GM12878 (cell line): ENCODE results near the gene CELF2.

Source experiments
- BHLHE40 ChIP-seq, 2 experiments: fragments of 450-650 bp in 1 of 2; IDR thresholded peaks; 2 replicates each; pipeline ENCODE4 v1.6.1; 2011 to 2017; ENCODE audit warnings: low read depth in 2 of 2, borderline replicate concordance in 1 of 2, improper control_type of control experiment in 1 of 2, low read length in 1 of 2, mild to moderate bottlenecking in 1 of 2
- CEBPB ChIP-seq, 2 experiments: fragments of 150-350 bp in 1 of 2; IDR thresholded peaks; 2 replicates each; pipeline ENCODE4 v1.6.1; 2012 to 2014; ENCODE audit warnings: low read depth in 2 of 2, low read length in 2 of 2, borderline replicate concordance in 1 of 2, inconsistent platforms in 1 of 2
- CTCF ChIP-seq, 3 experiments: IDR thresholded peaks in 2 of 3; conservative IDR thresholded peaks in 1 of 3; 2 replicates each; pipeline ENCODE4 v1.5.1; 2011; ENCODE audit warnings: low read depth in 3 of 3, low read length in 3 of 3, mild to moderate bottlenecking in 3 of 3, control low read depth in 2 of 3, moderate library complexity in 2 of 3, inconsistent platforms in 1 of 3, mixed read lengths in 1 of 3; ENCODE audit not compliant: control insufficient read depth in 2 of 3, insufficient read depth in 1 of 3; ENCODE audit errors: extremely low read depth in 1 of 3
- EZH2 ChIP-seq: IDR thresholded peaks from 2 replicates; pipeline ENCODE4 v1.6.1; 2012; ENCODE audit warnings: low read depth, mild to moderate bottlenecking, control low read depth, inconsistent platforms, low read length, borderline replicate concordance; ENCODE audit not compliant: control insufficient read depth
- MYC ChIP-seq: IDR thresholded peaks from 2 replicates; pipeline ENCODE4 v1.6.1; 2011; ENCODE audit warnings: mild to moderate bottlenecking, low read length, moderate library complexity, inconsistent platforms; ENCODE audit not compliant: insufficient read depth, insufficient replicate concordance, insufficient read length, severe bottlenecking
- NRF1 ChIP-seq: conservative IDR thresholded peaks from 2 replicates; pipeline ENCODE4 v1.6.1; 2011; ENCODE audit warnings: mild to moderate bottlenecking, low read depth, low read length, improper control_type of control experiment
- POLR2A ChIP-seq: IDR thresholded peaks from 2 replicates; pipeline ENCODE4 v1.6.1; 2011; ENCODE audit warnings: low read depth, mild to moderate bottlenecking, low read length
- POLR2AphosphoS5 ChIP-seq: IDR thresholded peaks from 2 replicates; pipeline ENCODE4 v1.6.1; 2011; ENCODE audit warnings: mild to moderate bottlenecking, low read length, inconsistent platforms
- REST ChIP-seq: IDR thresholded peaks from 2 replicates; pipeline ENCODE4 v1.6.1; 2012; ENCODE audit warnings: mild to moderate bottlenecking, low read depth, low read length
- USF2 ChIP-seq: IDR thresholded peaks from 2 replicates; pipeline ENCODE4 v1.6.1; 2011; ENCODE audit warnings: low read depth, low read length, improper control_type of control experiment, borderline replicate concordance
- ZNF384 ChIP-seq: IDR thresholded peaks from 2 replicates; pipeline ENCODE4 v1.6.1; 2012; ENCODE audit warnings: low read depth, mild to moderate bottlenecking, low read length, improper control_type of control experiment, borderline replicate concordance

- TF ChIP-seq CEBPB (IDR thresholded peaks at IDR 0.05; ENCODE audit: borderline replicate concordance in 1 of 2, low read depth in 2 of 2, low read length in 2 of 2) (no peak), BHLHE40 (IDR thresholded peaks at IDR 0.05; ENCODE audit: borderline replicate concordance in 1 of 2, low read depth in 2 of 2, low read length in 1 of 2) (no peak), NRF1 (no peak), POLR2AphosphoS5 (no peak), CTCF (IDR thresholded peaks at IDR 0.05 in 2 of 3, conservative IDR thresholded peaks at IDR 0.05 in 1 of 3; ENCODE audit: control insufficient read depth in 2 of 3, extremely low read depth in 1 of 3, insufficient read depth in 1 of 3, low read depth in 3 of 3, low read length in 3 of 3) (no peak), EZH2 (no peak), USF2 (no peak), POLR2A (no peak), ZNF384 (no peak), MYC (no peak), REST (no peak)
These were observed 10.1 kb upstream of the CELF2 start for GRCh38 chr10:11007476-11008020.
